ENCODE measurements around the gene SCUBE3.

Gene SCUBE3

GRCh38 chr6:35166520-35166919 is 47.2 kb upstream of the SCUBE3 start:
- no peaks in the 10 kb centered on the region for H3K36me3 ChIP-seq
- no peak overlapping the region for H3K4me3 ChIP-seq
- no peak for DNase-seq
- H3K27ac ChIP-seq: no peak overlapping the region
- intact Hi-C loops (cut with DNase I; ENCODE audit: low total_unique reads): no loop called here
- peaks cover 0 to 30% (median 12%) of the 10 kb centered on the region in 4 donors for H3K4me1 ChIP-seq
- H3K27me3 ChIP-seq: no peaks in the 10 kb centered on the region
- no peaks in the 10 kb centered on the region for H3K9me3 ChIP-seq
- TF ChIP-seq, protein P1, sequence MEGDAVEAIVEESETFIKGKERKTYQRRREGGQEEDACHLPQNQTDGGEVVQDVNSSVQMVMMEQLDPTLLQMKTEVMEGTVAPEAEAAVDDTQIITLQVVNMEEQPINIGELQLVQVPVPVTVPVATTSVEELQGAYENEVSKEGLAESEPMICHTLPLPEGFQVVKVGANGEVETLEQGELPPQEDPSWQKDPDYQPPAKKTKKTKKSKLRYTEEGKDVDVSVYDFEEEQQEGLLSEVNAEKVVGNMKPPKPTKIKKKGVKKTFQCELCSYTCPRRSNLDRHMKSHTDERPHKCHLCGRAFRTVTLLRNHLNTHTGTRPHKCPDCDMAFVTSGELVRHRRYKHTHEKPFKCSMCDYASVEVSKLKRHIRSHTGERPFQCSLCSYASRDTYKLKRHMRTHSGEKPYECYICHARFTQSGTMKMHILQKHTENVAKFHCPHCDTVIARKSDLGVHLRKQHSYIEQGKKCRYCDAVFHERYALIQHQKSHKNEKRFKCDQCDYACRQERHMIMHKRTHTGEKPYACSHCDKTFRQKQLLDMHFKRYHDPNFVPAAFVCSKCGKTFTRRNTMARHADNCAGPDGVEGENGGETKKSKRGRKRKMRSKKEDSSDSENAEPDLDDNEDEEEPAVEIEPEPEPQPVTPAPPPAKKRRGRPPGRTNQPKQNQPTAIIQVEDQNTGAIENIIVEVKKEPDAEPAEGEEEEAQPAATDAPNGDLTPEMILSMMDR (IDR thresholded peaks at IDR 0.05): no peak

DNA sequence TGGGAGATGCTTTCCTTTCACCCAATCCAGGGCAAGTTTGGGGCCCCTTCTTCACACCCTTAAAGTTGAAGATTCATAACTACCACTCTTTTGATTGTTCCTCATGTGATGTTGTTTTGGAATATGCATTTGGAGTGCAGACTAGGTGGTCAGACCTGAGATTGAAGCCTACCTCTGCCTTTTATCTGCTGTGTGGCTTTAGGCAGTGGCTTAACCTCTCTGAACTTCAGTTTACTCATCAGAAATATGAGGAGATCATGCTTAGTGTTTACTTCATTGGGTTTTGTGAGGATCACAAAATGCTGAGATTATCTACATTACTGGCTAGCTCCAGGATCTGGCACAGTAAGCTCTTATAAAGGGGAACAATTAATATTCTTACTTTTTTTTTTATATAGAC is 46.3 kb upstream of the SCUBE3 start:
- DNase-seq: no peak
- TF ChIP-seq, protein P1 (IDR thresholded peaks at IDR 0.05): no peak
- H3K4me3 ChIP-seq: no peak overlapping the region

DNA sequence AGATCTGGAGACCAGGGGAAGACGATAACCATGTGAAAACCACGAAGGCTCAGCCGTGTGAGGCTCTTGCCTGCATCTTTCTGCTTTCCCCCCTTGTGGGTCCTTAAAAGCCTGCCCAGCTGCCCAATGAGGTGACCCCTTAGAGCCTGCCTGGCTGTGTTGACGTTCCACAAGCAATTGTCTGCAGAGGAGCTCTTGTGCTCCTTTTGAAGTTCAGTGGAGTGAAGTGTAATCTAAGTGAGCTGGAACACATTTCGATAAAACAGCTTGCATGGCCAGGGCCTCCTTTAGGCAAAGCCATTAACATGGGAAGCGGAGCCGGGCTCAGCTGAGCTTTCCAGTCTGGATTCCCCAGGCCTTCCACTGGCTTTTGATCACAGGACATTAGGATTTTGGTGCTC is 45.3 kb upstream of the SCUBE3 start:
- no peak for DNase-seq
- intact Hi-C loops (cut with DNase I; ENCODE audit: low total_unique reads): no loop called here
- Histone ChIP-seq H3K4me3 (no peak overlapping the region), H3K36me3 (no peaks in the 10 kb centered on the region), H3K27ac (no peak overlapping the region), H3K4me1 (peaks cover 0 to 13% (median 0%) of the 10 kb centered on the region in 4 donors), H3K27me3 (no peaks in the 10 kb centered on the region), H3K9me3 (no peaks in the 10 kb centered on the region)
- TF ChIP-seq, protein P1 (IDR thresholded peaks at IDR 0.05): no peak

More for the DNA sequence above, 46.3 kb upstream of the SCUBE3 start:
- Histone ChIP-seq H3K4me1 (peaks cover 0 to 20% (median 3%) of the 10 kb centered on the region in 4 donors), H3K27me3 (no peaks in the 10 kb centered on the region), H3K36me3 (no peaks in the 10 kb centered on the region), H3K9me3 (no peaks in the 10 kb centered on the region), H3K27ac (no peak overlapping the region)
- intact Hi-C loops (cut with DNase I; ENCODE audit: low total_unique reads): no loop called here

DNA sequence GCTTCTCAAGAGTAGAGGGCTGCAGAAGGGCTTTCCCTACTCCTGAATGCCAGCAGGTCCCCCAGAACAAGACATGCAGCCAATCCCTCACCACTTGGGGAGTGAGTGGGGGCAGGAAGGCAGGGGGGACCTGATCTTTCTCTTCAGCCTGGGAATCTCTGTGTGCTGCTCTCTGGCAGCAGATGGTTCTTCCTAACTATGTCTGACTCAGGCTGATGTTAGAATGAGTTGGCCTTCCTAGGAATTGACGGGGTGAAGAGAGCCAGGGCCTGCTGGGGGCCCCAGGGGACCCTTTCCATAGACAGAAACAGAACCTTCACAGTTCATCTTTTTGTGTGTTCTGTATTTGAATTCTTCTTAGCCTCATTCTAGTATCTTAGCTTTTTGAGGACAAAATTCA is 43.6 kb upstream of the SCUBE3 start:
- Histone ChIP-seq H3K9me3 (no peaks in the 10 kb centered on the region), H3K27me3 (no peaks in the 10 kb centered on the region), H3K4me3 (no peak overlapping the region), H3K27ac (no peak overlapping the region), H3K4me1 (peaks cover 0 to 13% (median 0%) of the 10 kb centered on the region in 4 donors), H3K36me3 (no peaks in the 10 kb centered on the region)
- intact Hi-C loops (cut with DNase I; ENCODE audit: low total_unique reads): no loop called here
- TF ChIP-seq, protein P1 (IDR thresholded peaks at IDR 0.05): no peak
- no peak for DNase-seq

- intact Hi-C loops (cut with DNase I; ENCODE audit: low total_unique reads): no loop called here
- Histone ChIP-seq H3K27ac (no peak overlapping the region), H3K36me3 (no peaks in the 10 kb centered on the region), H3K27me3 (no peaks in the 10 kb centered on the region), H3K4me1 (peaks cover 0 to 7% (median 0%) of the 10 kb centered on the region in 4 donors), H3K9me3 (no peaks in the 10 kb centered on the region), H3K4me3 (no peak overlapping the region)
- TF ChIP-seq, protein P1 (IDR thresholded peaks at IDR 0.05): no peak
- DNase-seq: no peak
Measured at GRCh38 chr6:35170891-35171290, 42.9 kb upstream of the SCUBE3 start.

GRCh38 chr6:35173044-35173426 is 40.7 kb upstream of the SCUBE3 start:
- DNase-seq: no peak
- Histone ChIP-seq H3K4me1 (peaks cover 0 to 2% (median 0%) of the 10 kb centered on the region in 4 donors), H3K9me3 (no peaks in the 10 kb centered on the region), H3K36me3 (no peaks in the 10 kb centered on the region), H3K27ac (no peak overlapping the region), H3K27me3 (no peaks in the 10 kb centered on the region), H3K4me3 (no peak overlapping the region)
- intact Hi-C loops (cut with DNase I; ENCODE audit: low total_unique reads): no loop called here
- TF ChIP-seq, protein P1 (IDR thresholded peaks at IDR 0.05): no peak

Measured in tibial artery (tissue), 4 donors.